NCI-H748 (cell line): ENCODE results near the gene RNU1-1.
"Not testable (repeated sequence)": the region's sequence is repeated elsewhere in the genome, so short reads cannot be mapped to it uniquely, and the experiment has no call there.

Source experiments
- DNase-seq: peaks from one replicate; lab custom pipeline; 2025; ENCODE audit not compliant: unreplicated experiment; lab: John Stamatoyannopoulos, UW

The RNU1-1 gene

DNA sequence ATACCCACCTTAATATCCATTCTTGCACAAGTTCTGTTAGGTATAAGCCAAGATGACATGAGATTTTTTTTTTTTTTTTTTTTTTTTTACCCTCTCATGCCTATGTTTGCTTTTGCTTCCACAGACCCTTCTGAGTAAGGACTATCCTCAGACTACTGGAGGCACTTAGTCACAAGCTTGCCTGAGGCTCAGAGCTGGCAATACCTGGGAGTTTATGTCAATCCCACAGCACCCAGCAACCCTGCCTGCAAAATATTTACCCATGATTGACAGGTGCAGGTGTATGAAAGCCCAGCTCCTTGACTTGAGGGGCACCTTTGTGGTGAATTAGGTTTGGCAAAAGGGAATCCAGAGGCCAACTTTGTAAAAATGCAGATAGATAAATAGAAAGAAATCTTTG, 11.7 kb upstream of the RNU1-1 start:
- DNase-seq = peak; percentile 9

DNA sequence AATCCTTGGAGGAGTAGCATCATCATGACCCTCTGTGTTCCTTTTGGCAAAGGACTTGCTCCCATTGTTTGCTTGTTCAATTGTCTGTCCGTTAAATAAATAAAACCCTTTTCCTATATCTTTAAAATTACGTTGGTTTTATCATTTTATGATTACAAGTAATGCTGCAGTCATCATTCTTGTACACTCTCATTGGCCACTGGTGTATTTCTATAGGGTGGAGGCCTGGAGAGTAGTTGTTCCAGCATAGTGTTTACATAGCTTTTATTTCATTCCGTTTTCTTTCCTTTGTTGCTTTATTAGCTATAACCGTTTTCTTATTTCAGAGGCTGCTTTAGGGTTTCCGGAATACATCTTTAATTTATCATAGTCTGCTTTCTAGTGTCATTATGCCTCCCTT, 7.6 kb upstream of the RNU1-1 start:
- DNase-seq = not testable (repeated sequence)

DNA sequence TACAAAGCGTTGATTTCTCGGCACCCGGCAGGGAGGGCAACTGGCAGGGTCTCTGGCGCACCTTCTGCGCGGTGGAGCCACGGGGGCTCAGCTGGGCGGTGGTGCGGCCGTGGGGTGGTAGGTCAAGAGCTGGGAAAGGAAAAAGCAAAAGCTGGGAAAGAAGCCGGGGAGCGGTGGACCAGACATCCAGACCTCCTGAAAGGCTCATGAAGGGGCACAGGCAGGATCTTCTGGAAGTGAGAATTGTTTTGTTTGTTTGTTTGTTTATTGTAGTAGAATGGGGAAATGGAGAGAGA, 7.2 kb upstream of the RNU1-1 start:
- no peak for DNase-seq

DNA sequence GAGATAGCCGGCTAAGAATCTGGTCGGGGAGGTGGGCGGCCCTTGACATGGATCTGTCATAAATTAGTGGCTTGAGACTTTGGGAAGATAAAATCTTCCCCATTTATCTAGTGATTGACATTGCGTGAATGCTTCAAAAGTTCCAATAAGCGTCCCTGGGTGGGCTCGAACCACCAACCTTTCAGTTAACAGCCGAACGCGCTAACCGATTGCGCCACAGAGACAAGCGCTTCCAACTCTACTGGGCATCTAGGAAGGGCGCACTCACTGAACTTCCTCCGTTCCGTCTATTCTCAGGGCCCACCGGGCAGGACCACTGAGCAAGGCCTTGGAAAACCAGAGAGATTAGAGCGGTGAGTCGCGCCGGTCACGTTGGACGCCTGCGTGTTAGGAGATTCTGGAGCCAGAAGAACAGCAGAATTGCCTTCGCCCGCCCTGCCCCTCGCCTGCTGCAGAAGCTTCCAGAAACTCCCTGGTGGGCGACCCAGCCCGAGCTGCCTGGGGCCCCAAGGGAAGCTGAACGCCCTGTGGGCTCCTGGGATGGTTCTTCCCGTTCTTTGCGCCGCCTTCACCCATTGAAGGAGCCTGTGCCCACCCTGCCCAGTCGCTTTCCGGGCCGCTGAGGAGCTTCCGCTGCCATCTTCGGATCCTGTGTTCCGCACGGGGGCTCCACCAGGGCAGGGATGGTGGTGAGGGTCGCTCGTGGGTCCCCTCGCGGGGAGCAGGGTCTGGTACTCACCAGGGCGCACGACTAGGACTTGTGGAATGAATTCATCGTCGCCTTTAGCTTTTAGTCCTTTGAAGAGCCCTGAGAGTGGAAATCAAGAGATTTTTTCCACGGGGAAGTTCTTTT, 6.6 kb upstream of the RNU1-1 start:
- not testable (repeated sequence) for DNase-seq

DNA sequence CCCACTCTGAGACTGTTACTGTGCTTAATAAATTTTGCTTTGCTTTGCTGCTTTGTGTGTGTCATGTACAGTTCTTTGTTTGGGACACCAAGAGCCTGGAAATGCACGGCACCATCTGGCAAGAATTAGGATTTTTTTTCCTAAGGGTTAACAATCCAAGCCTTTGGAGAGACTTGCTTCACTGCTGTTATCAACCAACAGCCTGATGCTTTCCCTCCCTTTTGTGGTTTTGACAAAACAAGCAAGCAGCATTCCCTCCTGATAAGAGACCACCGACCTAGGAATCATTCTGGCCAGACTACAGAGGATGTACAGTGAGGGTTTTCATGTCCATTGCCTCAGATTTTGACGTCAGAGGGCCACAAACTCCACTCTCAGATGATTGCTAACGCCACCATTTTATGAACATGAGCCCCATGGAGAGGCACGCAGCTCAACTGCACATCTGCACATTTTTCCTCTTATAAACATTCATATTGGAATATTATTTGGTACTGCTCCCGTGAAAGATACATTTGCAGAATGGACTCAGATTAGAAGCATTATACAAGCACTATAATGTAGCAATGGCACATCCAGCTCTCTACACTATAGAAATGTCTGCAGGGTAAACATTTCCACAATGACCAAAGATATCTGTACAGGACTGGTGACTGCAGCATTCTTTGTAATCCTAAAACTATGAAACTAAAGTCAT, 5.3 kb upstream of the RNU1-1 start:
- DNase-seq = not testable (repeated sequence)

DNA sequence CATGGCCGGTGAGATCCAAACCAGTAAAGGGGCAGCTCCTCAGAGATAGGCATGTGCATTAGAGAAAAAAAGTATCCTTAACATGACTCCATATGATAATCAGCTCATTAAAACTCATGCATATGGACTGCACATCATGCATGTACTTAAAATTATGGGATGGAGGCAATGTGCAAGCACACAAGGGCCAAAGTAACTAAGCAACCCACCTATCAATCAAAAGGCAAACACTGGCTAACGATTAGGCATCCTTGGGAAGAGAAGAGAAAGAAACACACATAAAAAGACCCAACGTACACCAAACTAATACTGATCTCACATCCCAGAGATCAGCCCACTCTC, 4.8 kb upstream of the RNU1-1 start:
- DNase-seq = not testable (repeated sequence)

DNA sequence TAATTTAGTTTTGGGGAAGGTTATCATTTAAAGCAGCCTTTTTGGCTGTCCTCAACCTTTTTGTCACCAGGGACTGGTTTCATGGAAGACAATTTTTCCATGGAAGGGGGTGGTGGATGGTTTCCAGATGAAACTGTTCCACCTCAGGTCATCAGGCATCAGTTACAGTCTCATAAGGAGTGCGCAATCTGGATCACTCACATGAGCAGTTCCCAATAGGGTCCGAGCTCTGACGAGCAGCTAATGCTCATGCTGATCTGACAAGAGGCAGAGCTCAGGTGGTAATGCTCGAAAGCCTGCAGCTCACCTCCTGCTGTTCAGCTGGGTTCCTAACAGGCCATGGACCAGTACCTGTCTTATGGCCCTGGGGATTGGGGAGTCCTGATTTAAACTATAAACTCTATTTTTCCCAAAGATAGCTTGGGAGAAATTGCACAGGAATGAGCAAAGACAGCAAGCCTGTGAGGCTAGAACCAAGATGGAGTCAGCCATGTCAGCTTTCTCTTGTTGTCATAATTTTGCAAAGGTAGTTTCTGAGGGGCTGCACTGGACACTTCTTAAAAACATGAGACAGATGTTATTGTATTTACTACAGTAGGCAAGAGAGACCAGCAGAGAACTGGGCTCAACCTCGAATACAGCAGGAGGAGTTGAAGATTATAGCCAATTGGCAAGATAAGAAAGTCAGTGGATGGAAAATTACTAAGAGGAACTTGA, 2.8 kb upstream of the RNU1-1 start:
- DNase-seq = not testable (repeated sequence)

DNA sequence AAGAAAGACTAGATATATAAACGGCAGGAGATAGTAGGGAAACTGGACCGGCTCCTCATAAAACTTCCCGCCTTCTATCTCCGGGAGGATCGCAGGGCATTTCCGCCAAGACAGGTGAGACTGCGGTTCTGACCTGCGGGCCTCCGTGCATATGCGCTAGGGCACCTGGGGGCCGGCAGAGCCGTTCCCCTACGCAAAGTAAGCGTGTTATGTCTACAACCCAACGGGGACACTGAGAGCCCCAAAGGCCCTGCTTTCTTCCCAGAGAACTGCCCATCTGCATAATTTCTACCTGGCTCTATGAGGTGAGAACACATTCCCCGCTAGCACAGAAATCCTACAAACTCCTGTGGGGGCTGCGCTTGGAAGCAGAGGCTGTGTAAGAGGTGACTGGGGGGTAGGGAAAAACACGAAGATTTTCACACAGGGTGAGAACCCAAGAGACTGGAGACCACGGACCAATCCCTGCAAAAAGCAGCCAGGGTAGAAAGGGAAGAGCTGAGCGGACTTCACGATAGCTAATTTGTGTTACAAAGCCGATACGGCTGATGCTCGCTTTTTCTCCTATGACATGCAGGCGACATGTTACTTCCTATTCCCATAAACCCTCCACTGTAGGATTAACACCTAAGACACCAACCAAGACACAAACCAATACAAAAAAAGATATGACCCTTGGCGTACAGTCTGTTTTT, 526 bp downstream of the RNU1-1 start:
- DNase-seq = peak; percentile 92

DNA sequence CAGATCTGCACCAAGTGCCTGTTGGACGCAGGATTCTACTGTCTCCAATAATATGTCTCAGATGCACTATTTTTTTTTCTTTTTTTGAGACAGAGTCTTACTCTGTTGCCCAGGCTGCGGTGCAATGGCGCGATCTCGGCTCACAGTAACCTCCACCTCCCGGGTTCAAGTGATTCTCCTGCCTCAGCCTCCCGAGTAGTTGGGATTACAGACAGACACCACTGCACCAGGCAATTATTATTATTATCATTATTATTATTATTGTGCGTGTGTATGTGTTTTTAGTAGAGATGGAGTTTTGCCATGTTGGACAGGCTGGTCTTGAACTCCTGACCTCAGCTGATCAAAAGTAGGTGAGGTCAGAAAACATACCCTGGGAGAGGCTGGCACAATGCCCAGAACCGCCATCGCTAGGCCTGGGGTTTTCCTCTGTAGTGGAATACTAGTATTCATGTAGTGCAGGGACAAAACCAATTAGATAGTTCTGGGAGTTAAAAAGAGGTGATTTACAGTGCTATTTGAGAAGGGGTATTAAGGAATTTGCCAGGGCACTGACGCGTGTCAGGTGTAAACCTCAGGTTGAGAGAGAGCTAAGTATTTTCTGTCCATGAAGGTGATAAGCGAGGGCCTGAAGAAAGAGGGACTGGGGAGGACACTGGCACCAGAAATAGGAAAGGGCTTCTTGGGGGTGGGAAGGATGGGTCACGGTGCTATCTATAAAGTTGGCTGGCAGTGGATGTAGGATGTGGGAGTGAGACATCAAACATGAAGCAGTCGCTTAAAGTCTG, 1.3 kb downstream of the RNU1-1 start:
- DNase-seq = peak; percentile 1

DNA sequence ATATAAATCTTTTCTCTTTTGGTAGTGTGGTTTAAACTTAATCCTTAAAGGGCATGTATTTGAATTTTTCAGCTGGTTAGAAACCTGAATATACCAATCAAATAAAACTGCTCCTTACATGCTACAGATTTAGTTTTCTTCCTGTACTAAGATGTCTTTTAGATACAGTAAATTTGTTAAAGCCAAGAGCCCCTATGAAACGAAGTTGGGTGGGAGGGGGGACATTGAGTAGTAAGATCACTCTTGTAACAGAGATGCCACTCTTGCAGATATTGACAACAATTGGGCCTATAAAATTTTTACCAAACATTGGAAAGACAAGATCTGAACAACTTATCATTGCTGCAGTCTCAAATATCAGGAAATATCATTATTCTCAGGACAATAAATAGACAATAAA, 2.2 kb downstream of the RNU1-1 start:
- DNase-seq = not testable (repeated sequence)

DNA sequence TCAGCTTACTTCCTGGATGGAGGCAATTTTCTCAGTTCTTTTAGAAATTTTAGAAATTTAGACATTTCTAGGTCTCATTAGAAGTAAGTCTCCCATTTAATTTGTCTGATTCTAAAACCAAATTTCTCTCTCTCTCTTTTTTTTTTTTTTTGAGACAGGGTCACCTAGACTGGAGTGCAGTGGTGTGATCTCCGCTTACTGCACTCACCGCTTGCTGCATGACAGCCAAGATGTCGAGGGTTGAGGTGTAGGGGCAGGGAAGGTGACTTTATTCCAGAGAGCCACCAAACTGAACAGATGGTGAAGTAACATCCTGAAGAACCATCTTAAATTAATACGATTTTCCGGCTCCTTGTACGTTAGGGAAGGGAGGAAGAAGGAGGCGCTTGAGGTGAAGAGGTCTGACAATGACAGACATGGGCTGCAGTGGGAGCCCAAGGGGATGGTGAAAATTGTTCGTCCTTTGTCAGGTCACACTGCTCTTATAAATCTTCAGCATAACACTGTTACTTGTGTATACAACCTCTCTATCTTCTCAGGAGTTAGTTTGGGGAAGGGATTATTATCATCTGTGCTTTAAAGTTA, 5.1 kb downstream of the RNU1-1 start:
- peak; percentile 17 for DNase-seq

DNA sequence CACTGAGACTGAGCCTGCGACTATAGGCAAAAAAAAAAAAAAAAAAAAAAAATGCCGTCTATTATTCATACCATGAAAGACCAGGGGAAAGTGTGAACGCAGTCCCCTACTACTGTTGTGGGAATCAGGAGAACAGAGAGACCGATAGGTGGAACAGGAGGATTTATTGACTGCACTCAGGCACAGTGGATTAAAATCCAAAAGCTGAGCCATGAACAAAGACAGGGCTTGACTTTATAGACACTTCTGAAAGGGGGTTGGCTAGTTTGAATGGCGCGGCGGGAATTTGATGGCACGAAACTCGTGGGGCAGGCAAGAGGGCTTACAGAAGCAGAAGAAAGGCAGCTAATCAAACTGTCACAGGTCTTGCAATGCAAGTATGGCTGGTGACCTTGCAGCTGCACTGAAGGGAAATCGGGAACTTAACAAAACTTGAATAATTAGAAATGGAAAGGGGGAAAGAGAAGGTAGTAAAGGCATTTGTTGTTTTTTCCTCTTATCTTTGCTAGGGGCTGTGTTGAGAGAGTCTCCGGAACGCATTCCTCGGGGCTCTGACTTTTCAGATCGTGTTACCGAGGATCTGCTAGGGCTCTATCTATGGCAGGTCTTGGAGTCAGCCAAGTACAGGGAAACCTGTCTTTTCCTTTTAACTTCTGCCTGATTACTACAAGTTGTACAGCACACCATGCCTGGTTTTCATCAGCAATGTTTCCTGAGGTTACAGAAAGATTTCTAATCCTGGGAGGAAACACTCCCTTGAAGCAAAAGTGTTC, 7.5 kb downstream of the RNU1-1 start:
- peak; percentile 19 for DNase-seq

DNA sequence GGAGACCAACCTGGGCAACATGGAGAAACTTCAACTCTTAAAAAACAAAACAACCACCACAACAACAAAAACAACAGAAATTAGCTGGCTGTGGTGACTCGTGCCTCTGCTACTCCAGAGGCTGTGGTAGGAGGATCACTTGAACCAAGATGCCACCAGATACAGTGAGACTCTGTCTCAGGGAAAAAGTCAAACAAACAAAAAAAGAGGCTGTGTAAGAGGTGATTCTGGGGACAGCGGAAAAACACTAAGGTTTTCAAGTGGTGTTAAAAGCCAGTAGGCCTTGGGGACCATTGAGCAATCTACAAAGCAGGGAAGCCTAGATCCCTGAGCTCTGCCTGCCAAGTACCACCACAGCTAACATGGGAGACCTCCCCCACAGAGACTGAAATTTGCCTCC, 8.2 kb downstream of the RNU1-1 start:
- not testable (repeated sequence) for DNase-seq

DNA sequence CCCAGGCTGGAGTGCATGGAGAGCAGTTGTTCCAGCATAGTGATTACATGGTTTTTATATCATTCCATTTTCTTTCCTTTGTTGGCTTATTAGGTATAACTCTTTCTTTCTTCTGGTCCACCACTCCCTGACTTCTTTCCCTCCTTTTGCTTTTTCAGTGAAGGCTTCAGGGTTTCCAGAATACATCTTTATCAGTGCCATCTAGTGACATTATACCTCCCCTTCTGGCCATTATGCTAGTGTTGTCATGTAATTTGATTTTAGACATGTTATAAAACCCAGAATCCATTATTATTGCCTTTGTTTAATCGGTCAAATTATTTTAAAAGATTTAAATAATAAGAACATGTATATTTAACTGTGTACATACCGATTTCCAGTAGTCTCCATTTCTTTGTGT, 10.6 kb downstream of the RNU1-1 start:
- no peak for DNase-seq

DNA sequence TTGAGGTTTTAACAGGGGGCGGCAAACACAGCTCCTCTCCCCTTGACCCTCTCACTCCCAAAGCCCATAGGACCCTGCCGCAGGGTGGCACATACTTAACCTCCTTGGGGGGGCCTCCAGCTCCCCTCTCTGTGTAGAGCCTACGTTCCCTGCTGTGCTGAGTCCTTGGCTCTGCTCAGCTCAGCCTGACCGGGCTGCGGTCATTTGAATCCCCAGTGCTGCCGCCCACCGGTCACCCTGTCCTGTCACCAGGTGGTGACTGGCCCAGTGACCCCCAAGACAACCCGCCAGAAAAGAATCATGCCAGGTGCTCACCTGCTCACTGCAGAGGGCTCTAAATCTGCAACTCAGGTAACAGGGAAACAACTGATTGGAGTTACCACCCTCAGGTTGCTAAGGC, 12.6 kb downstream of the RNU1-1 start:
- not testable (repeated sequence) for DNase-seq

DNA sequence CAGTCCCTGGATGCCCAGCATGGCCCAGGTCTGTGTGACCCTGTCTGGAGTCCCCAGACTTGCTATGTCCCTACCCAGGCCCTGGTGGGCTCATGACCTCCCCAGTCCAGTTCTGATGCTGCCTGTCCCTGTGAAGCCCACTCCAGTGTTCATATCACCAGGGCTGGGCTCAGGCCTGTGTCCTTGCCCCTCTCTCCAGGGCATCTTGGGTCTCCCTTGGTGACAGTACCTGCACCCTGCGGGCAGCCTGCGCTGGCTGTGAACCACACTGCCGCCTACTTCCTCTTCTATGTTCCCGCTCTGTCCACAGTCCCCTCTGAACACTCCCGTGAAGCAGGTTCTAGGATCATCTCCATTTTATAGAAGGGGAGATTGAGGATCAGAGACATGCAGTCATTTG, 13.1 kb downstream of the RNU1-1 start:
- not testable (repeated sequence) for DNase-seq

DNA sequence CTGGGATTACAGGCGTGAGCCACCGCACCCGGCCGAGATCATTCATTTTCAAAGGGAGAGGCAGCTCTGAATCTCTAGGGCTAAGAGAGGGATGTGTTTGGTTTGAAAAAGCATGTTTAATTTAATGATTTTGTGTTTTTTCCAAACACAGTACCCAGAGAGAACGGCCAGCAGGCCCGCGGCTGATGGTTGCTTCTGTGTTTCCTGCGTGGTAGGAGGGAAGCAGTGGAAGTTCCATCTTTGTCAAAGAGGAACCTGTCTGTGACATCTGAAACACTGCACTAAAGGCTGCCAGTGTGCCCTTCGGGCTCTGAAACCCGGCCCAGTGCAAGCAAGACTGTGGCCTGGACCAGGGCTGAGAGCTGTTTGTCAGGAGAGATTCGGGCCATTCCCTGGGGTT, 13.6 kb downstream of the RNU1-1 start:
- DNase-seq = not testable (repeated sequence)

DNA sequence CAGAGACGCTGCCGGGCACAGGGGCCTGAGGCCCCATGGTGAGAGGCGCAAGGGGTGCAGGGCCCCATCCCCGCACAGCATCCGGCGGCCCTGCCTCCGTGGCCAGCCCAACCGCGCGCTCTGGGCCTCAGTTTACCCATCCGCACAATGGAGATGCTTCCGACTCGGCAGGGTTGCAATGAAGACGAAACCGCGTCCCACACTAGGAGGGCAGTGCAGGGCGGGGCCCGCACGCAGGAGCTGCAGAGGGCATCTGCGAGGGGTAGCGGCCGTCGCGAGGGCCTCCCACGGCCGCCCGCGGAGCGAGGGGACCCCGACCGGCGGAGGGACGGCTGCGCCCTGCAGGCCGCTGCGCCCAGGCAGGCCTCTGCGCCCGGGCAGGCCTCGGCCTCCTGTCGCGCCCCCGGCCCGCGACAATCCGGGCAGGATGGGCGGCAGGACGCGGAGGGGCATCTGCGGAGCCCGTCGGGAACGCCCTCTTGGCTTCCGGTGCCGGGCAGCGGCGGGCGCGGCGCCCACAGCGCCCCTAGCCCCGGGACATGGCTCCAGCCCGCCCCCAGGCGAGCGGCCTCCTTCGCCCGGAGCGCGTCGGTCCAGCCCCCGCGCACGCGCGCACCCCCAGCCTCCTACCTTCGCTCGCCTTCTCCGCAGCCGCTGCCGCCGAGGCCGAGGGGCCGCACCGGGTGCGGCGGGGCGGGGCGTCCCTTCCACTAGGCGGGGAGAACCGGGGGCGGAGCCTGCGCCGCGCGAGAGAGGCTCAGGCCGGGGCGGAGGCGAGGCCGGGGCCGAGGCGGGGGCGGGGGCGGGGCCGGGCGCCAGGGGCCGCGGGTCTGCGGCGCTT, 15.3 kb downstream of the RNU1-1 start:
- DNase-seq = peak; percentile 89

DNA sequence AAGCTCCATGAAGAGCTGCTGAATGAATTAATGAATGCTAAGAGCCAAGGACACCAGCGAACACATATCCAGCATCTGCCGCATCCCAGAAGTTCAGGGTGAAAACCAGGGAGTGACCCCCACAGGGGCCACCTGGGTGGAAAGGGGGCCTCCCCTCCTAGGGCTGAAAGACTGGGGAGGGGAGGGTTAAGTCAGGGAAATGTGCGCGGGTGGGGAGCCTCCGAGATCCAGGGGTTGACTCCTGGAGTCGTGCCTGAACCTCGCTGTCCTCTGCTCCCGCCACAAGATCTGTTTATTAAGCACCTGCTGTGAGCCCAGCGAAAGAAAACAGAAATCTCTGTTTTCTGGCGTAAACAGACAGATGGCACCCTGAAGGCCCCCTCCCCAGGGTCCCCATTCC, 16.0 kb downstream of the RNU1-1 start:
- not testable (repeated sequence) for DNase-seq
